ENCODE data around the gene KY. TPM values are rescaled to one million over a fixed set of nuclear protein-coding genes. Genes with fewer than 3 reads are reported as not detected.

KY gene
- total RNA-seq, 3 donors from 2014 or later, result 0.14 to 3.7 (median 0.14) TPM

- DNase-seq, result no peak
- Histone ChIP-seq H3K4me3 (no peak overlapping the region), H3K4me1 (ENCODE audit: low read depth) (no peaks in the 10 kb centered on the region), H3K9me3 (peaks cover 12% of the 10 kb centered on the region), H3K36me3 (ENCODE audit: low read depth) (no peaks in the 10 kb centered on the region)
- ATAC-seq, result no peak
- TF ChIP-seq CTCF (IDR thresholded peaks at IDR 0.05), result no peak
- intact Hi-C loops (cut with DNase I, micrococcal nuclease), result no loop called here
Measured at GRCh38 chr3:134625885-134626741, 24.7 kb downstream of the KY start.

- ATAC-seq, result no peak
- no peaks in the 10 kb centered on the region for H3K4me1 ChIP-seq (ENCODE audit: low read depth)
- no peak overlapping the region for H3K4me3 ChIP-seq
- peaks cover 6% of the 10 kb centered on the region for H3K9me3 ChIP-seq
- intact Hi-C loops (cut with DNase I, micrococcal nuclease), result no loop called here
- DNase-seq, result no peak
- no peak for TF ChIP-seq CTCF (IDR thresholded peaks at IDR 0.05)
- no peaks in the 10 kb centered on the region for H3K36me3 ChIP-seq (ENCODE audit: low read depth)
Measured at GRCh38 chr3:134625462-134625861, 25.4 kb downstream of the KY start.

GRCh38 chr3:134624537-134625287 is 26.1 kb downstream of the KY start:
- intact Hi-C loops (cut with DNase I, micrococcal nuclease), result no loop called here
- Histone ChIP-seq H3K4me3 (no peak overlapping the region), H3K9me3 (no peaks in the 10 kb centered on the region), H3K4me1 (ENCODE audit: low read depth) (no peaks in the 10 kb centered on the region), H3K36me3 (ENCODE audit: low read depth) (no peaks in the 10 kb centered on the region)
- TF ChIP-seq CTCF (IDR thresholded peaks at IDR 0.05), result no peak
- DNase-seq, result no peak
- no peak for ATAC-seq

GRCh38 chr3:134623615-134624245 is 27.1 kb downstream of the KY start:
- intact Hi-C loops (cut with DNase I, micrococcal nuclease), result no loop called here
- no peak for TF ChIP-seq CTCF (IDR thresholded peaks at IDR 0.05)
- ATAC-seq, result no peak
- H3K4me1 ChIP-seq (ENCODE audit: low read depth), result no peaks in the 10 kb centered on the region
- no peaks in the 10 kb centered on the region for H3K36me3 ChIP-seq (ENCODE audit: low read depth)
- DNase-seq, result no peak
- H3K9me3 ChIP-seq, result no peaks in the 10 kb centered on the region
- H3K4me3 ChIP-seq, result no peak overlapping the region

GRCh38 chr3:134622806-134623365 is 27.9 kb downstream of the KY start:
- Histone ChIP-seq H3K36me3 (ENCODE audit: low read depth) (no peaks in the 10 kb centered on the region), H3K4me1 (ENCODE audit: low read depth) (no peaks in the 10 kb centered on the region), H3K9me3 (no peaks in the 10 kb centered on the region), H3K4me3 (no peak overlapping the region)
- TF ChIP-seq CTCF (IDR thresholded peaks at IDR 0.05), result no peak
- intact Hi-C loops (cut with DNase I, micrococcal nuclease), result no loop called here
- DNase-seq, result no peak
- no peak for ATAC-seq
